ENCODE data around the gene MSH5. TPM values are rescaled to one million over a fixed set of nuclear protein-coding genes. Genes with fewer than 3 reads are reported as not detected.
"Not testable (repeated sequence)": the region's sequence is repeated elsewhere in the genome, so short reads cannot be mapped to it uniquely, and the experiment has no call there.

The MSH5 gene
- polyA plus RNA-seq, 3 donors = 0.58 to 31.2 (median 1.9) TPM

GRCh38 chr6:31792761-31793171 lies 53.0 kb downstream of the MSH5 start:
- Mint-ChIP-seq H3K4me3 (no peak overlapping the region), H3K4me1 (peaks cover 28% of the 10 kb centered on the region), H3K27ac (peak overlapping the region in 2 of 7 donors; percentile 58 to 65), H3K27me3 (ENCODE audit: low read depth in 3 of 3) (no peaks in the 10 kb centered on the region), H3K36me3 (peaks cover 19 to 37% of the 10 kb centered on the region in 2 donors), H3K9me3 (no peaks in the 10 kb centered on the region)
- peaks cover 12 to 22% of the 10 kb centered on the region in 2 donors for H3K36me3 ChIP-seq (replicated peaks in 1 of 2; ENCODE audit: control insufficient read depth in 1 of 2, insufficient read depth in 2 of 2, low read length in 2 of 2)
- H3K9me3 ChIP-seq (replicated peaks in 1 of 2; ENCODE audit: control insufficient read depth in 1 of 2, insufficient read depth in 1 of 2, low read length in 2 of 2) = no peaks in the 10 kb centered on the region
- H4K20me1 ChIP-seq (ENCODE audit: insufficient read depth, low read length) = no peaks in the 10 kb centered on the region
- H3K27ac ChIP-seq (ENCODE audit: low read depth in 1 of 2, low read length in 2 of 2) = no peak overlapping the region
- intact Hi-C loops (cut with micrococcal nuclease) = loop anchor here (5.0 to 10.0 kb wide), 2 partner anchors 45 to 58 kb away; partner anchors contain the start of gene CLIC1 (in 1 of the 2)
- no peak overlapping the region for H3K4me3 ChIP-seq (replicated peaks in 1 of 3; ENCODE audit: low read depth in 2 of 3, low read length in 3 of 3)
- H3K79me2 ChIP-seq (ENCODE audit: insufficient read depth, low read length) = peaks cover 23% of the 10 kb centered on the region
- H3K4me2 ChIP-seq (replicated peaks; ENCODE audit: extremely low read depth, low read length, poor library complexity, severe bottlenecking) = no peak overlapping the region
- H2AFZ ChIP-seq (ENCODE audit: insufficient read depth, low read depth, low read length, poor library complexity, severe bottlenecking) = no peak overlapping the region
- TF ChIP-seq, protein P1, sequence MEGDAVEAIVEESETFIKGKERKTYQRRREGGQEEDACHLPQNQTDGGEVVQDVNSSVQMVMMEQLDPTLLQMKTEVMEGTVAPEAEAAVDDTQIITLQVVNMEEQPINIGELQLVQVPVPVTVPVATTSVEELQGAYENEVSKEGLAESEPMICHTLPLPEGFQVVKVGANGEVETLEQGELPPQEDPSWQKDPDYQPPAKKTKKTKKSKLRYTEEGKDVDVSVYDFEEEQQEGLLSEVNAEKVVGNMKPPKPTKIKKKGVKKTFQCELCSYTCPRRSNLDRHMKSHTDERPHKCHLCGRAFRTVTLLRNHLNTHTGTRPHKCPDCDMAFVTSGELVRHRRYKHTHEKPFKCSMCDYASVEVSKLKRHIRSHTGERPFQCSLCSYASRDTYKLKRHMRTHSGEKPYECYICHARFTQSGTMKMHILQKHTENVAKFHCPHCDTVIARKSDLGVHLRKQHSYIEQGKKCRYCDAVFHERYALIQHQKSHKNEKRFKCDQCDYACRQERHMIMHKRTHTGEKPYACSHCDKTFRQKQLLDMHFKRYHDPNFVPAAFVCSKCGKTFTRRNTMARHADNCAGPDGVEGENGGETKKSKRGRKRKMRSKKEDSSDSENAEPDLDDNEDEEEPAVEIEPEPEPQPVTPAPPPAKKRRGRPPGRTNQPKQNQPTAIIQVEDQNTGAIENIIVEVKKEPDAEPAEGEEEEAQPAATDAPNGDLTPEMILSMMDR (IDR thresholded peaks at IDR 0.05) = no peak
- H3K9ac ChIP-seq (ENCODE audit: insufficient read depth, low read length, poor library complexity, severe bottlenecking) = no peak overlapping the region
- H3K4me1 ChIP-seq (ENCODE audit: control insufficient read depth in 1 of 2, insufficient read depth in 2 of 2, low read length in 2 of 2) = peaks cover 24 to 35% of the 10 kb centered on the region in 2 donors
- WGBS (ENCODE audit: insufficient coverage) = 55% methylated on average over 10 of the region's 12 CpGs
- no peak for DNase-seq
- no peaks in the 10 kb centered on the region for H3K27me3 ChIP-seq (ENCODE audit: control insufficient read depth in 2 of 2, insufficient read depth in 2 of 2, low read length in 2 of 2)

DNA sequence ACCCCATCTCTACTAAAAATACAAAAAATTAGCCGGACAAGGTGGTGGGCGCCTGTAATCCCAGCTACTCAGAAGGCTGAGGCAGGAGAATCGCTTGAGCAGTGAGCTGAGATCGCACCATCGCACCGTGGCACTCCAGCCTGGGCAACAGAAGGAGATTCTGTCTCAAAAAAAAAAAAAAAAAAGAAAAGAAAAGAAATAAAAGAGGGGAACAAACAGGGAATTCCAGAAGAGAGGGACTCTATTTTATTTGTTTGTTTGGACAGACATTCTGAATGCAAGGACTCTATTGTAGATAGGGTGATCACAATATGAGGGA lies 54.1 kb downstream of the MSH5 start:
- not testable (repeated sequence) for H3K27me3 Mint-ChIP-seq (ENCODE audit: low read depth in 3 of 3); H4K20me1 ChIP-seq (ENCODE audit: insufficient read depth, low read length); H3K27me3 ChIP-seq (ENCODE audit: control insufficient read depth in 2 of 2, insufficient read depth in 2 of 2, low read length in 2 of 2); H3K9ac ChIP-seq (ENCODE audit: insufficient read depth, low read length, poor library complexity, severe bottlenecking); H3K4me3 Mint-ChIP-seq; H3K9me3 ChIP-seq (replicated peaks in 1 of 2; ENCODE audit: control insufficient read depth in 1 of 2, insufficient read depth in 1 of 2, low read length in 2 of 2); H3K27ac Mint-ChIP-seq; H3K9me3 Mint-ChIP-seq; H2AFZ ChIP-seq (ENCODE audit: insufficient read depth, low read depth, low read length, poor library complexity, severe bottlenecking); DNase-seq
- Mint-ChIP-seq H3K36me3 (peaks cover 17 to 37% of the 10 kb centered on the region in 2 donors), H3K4me1 (peaks cover 28% of the 10 kb centered on the region)
- peak overlapping the region; percentile 96 for H3K4me2 ChIP-seq (replicated peaks; ENCODE audit: extremely low read depth, low read length, poor library complexity, severe bottlenecking)
- peak overlapping the region in 1 of 3 experiments; percentile 98 for H3K4me3 ChIP-seq (replicated peaks in 1 of 3; ENCODE audit: low read depth in 2 of 3, low read length in 3 of 3)
- H3K36me3 ChIP-seq (replicated peaks in 1 of 2; ENCODE audit: control insufficient read depth in 1 of 2, insufficient read depth in 2 of 2, low read length in 2 of 2) = peaks cover 12 to 25% of the 10 kb centered on the region in 2 donors
- intact Hi-C loops (cut with micrococcal nuclease) = loop anchor here (2.0 to 10.0 kb wide), 3 partner anchors 25 to 59 kb away; partner anchors contain the start of gene CLIC1 (in 1 of the 2)
- H3K4me1 ChIP-seq (ENCODE audit: control insufficient read depth in 1 of 2, insufficient read depth in 2 of 2, low read length in 2 of 2) = peaks cover 24 to 35% of the 10 kb centered on the region in 2 donors
- 92% methylated on average over 2 of the region's 6 CpGs for WGBS (ENCODE audit: insufficient coverage)
- peaks cover 23% of the 10 kb centered on the region for H3K79me2 ChIP-seq (ENCODE audit: insufficient read depth, low read length)
- peak overlapping the region in 1 of 2 donors; percentile 95 for H3K27ac ChIP-seq (ENCODE audit: low read depth in 1 of 2, low read length in 2 of 2)
